ENCODE results near the gene ZNF267.
"Not testable (repeated sequence)": the region's sequence is repeated elsewhere in the genome, so short reads cannot be mapped to it uniquely, and the experiment has no call there.

The ZNF267 gene

DNA sequence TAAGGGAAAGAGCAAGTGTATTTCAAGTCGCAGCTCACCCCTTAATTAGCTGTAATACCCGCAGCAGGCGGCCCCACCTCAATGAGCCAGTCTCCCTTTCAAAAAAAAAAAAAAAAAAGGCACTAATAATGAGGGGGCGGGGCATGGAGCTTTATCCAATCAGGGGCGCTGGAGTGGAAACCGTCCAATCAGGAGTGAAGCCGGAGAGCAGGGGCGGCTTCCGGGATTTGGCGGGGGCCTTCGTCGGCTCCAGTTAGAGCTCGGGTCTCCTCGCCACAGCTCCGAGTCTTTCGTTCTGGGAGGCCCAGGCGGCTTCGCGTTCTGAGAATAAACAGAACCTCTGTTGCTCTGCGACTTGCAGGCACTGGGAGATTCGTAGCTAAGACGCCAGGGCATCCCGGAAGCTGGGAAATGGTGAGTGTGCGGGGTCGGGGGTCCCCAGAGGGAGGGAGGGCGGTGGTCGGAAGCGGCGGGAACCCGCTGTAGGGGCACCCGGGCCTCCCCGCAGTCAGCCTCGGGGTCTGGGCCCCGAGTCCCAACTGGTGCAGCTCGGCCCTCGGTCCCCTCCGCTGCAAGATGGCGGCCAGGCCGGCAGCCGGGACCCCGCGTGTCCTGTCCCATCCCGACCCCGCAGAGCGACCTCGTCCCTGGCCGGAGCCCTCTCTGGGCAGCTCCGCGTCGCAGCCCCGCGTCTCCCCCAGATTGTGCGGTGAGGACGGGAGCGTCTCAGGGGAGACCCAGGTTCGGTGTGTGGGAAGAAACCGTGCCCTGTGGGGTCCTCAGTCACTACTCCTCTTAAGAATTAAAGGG, at the start of gene ZNF267:
ZNF267 (plus strand) TSS at position 252 of the 810 bp plus-strand sequence; CDS start at position 412, 160 bp downstream.
- DNase-seq (ENCODE audit: low read depth in 2 of 2): peak; percentile 86 to 89

- DNase-seq (ENCODE audit: low read depth in 2 of 2): no peak
These were observed 40.6 kb upstream of the ZNF267 start for GRCh38 chr16:31833047-31833446.

DNA sequence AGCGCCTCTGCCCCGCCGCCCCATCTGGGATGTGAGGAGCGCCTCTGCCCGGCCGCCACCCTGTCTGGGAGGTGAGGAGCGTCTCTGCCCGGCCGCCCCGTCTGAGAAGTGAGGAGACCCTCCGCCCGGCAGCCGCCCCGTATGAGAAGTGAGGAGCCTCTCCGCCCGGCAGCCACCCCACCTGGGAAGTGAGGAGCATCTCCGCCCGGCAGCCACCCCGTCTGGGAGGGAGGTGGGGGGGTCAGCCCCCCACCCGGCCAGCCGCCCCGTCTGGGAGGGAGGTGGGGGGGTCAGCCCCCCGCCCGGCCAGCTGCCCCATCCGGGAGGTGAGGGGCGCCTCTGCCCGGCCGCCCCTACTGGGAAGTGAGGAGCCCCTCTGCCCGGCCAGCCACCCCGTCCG, 37.2 kb upstream of the ZNF267 start:
- not testable (repeated sequence) for DNase-seq (ENCODE audit: low read depth in 2 of 2)

DNA sequence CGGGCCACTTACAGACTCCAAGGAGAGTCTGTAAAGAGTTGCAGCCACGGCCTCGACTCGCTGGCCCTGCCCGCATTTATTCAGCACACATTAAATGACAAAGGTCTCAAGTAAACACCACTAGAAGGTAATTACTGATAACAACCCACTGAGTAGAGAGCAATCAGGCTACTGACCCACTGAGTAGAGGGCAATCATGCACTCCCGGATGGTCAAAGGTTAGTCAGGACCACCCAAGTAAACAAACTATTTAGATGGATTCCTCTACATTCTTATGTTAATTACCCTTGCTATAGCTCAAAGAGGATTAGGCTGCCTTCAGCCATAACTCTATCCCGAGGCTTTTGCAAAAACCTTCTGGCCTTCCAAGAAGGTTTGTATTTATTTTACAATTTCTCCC, 30.7 kb upstream of the ZNF267 start:
- DNase-seq (ENCODE audit: low read depth in 2 of 2): no peak

DNA sequence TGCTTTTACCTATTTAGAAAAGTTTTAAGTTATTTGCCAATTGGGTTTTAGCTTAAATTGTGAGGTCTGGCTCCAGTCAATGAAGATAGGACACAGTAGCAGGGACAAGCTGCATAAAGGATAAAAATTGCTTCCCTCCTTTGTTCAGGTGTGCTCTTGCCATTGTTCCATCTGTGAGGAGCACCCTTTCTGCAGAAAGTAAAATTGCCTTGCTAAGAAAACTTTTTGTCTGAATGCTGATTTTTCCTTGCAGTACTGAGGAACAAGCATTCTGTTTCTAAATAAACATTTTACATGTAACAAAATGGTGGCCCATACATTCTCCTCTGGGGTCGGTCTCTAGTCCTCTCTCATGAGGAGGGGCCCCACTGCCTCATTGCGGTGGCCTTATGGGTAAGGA, 25.0 kb upstream of the ZNF267 start:
- DNase-seq (ENCODE audit: low read depth in 2 of 2): not testable (repeated sequence)

- DNase-seq (ENCODE audit: low read depth in 2 of 2): no peak
These were observed 20.3 kb upstream of the ZNF267 start for GRCh38 chr16:31853291-31853690.

DNA sequence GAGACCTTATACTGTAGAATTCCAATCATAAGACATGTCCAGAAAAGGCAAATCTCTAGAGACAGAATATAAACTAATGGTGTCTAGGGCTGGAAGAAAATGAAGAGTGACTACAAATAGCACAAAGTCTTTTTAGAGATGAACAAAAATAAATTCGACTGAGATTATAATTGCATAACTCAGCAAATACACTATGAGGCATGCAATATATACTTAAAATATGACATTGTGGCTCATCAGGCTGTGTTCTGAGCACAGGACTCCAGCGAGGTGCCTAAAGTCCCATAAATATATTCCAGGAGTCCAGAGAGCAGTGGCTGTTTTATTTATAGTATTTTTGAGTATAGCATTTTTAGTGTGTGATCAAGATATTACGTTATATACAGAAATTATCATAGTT, 13.1 kb upstream of the ZNF267 start:
- no peak for DNase-seq (ENCODE audit: low read depth in 2 of 2)

DNA sequence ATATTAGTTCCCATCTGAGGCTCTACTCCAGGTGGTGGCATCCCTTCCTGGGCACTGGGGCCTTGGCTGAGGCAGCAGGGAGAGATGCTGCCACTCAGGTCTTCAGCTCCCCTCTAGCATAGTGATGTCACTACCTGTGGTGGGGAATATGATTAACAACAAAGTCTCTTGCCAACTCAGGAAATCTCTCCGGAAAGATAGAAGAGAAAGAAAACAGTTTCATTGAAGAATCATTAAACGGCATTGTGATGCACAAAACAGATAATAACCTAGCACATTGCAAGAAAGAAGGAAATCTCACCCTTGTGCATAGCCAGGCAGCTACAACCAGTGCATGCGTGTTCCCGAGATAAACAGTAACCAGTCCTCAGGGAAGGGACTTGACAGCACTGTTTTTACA, 12.2 kb upstream of the ZNF267 start:
- DNase-seq (ENCODE audit: low read depth in 2 of 2): no peak

DNA sequence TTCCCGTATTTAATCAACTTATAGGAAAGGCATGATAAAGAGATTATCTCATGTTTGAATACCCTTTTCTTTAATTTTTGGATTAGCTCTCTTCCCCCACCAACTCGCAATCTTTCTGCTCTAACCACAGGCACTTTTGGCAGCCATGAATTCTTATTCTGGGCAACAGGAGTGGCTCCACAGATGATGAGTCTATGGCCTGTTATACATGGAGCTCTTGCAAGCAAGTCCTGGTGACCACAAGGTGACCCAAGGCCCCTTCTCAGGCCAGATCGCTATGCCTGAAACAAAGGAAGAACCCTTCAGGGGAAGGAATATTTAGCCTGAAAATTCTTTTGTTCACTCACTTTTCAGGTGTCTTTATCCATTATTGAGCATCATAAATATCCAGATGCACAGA, 10.8 kb upstream of the ZNF267 start:
- DNase-seq (ENCODE audit: low read depth in 2 of 2): no peak

DNA sequence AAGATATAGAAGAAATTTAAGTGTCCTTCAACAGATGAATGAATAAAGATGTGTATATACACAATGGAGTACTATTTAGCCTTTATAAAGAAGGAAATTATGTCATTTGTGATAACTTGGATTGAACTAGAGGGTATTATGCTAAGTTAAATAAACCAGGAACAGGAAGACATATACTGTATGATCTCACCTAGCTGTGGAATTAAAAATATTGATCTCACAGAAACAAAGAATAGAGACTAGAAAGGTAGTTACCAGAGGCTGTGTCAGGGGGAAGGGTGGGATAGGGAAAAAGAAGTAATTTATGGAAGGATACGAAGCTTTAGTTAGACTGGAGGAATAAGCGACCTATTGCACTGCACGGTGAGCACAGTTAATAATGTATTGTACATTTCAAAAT, 5.4 kb upstream of the ZNF267 start:
- no peak for DNase-seq (ENCODE audit: low read depth in 2 of 2)

- DNase-seq (ENCODE audit: low read depth in 2 of 2): peak; percentile 73 to 78
These were observed 4.9 kb upstream of the ZNF267 start for GRCh38 chr16:31868691-31869167.

DNA sequence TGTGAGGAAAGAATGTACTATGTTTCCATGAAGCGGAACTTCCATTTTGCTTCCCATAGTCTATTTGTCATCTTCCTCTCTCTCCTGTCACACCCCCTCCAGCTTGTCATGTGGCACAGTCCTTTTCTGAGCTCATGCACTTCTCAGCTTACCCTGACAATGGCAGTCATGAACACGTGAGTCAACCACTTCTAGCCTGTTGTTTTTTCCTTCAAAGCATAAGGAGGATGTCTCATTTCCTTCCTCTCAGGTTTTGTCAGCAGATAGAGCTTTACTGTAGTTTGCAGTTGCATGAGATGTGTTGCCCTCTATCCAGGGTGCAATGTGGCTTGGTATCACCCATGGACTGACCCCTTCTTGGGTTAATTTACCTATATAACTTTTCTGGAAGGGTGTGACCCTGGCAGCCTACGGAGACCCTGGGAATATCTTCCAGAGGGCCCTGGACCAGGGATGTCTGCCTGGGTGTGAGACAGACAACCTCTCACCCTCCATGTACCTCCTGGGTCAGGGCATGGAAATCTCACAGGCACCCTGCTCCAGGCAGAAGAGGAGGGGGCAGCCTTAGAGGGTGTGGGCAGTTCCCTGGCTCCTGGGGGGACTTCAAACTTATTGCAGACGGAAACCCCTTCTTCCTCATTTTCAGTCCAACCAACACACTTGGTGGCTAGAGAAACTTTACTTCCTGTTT, 4.0 kb upstream of the ZNF267 start:
- DNase-seq (ENCODE audit: low read depth in 2 of 2): peak in 1 of 2 donors; percentile 65

DNA sequence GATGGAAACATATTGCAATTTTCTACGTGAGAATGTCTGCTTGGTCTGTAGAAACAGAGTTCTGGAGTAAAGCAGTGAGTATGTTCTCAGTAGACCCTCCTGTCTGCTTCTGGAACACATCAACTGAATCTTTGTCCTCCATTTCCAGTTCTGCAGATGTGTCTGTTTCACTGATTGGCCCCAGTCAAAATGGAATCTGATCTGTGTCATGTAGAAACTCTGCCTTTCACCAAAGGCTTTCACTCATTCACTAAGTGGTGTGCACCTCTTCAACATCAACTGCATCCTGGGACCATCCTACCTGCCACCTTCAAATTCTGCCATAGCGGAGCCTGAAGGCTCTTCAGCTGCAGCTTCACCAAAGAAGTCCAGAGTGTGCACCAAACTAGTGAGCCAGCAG, 2.8 kb upstream of the ZNF267 start:
- DNase-seq (ENCODE audit: low read depth in 2 of 2): no peak

DNA sequence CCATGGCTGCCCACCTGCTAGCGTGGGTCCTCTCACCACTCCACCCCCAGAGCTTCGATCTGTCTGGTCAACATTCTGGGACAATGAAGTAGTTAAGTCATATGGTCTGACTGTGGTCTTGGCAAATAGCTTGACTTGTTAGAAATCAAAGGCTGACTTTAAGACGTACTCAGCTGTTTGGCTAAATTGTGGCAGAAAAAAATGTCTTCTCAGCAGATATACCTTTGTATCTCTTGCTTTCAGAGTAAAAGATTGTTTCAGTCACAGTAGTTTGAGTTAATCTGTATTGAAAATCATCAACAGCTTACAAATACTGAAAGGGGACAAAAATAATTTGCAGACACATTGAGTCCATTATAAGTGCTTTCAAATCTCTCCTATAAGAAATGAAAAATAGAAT, 2.1 kb upstream of the ZNF267 start:
- no peak for DNase-seq (ENCODE audit: low read depth in 2 of 2)

DNA sequence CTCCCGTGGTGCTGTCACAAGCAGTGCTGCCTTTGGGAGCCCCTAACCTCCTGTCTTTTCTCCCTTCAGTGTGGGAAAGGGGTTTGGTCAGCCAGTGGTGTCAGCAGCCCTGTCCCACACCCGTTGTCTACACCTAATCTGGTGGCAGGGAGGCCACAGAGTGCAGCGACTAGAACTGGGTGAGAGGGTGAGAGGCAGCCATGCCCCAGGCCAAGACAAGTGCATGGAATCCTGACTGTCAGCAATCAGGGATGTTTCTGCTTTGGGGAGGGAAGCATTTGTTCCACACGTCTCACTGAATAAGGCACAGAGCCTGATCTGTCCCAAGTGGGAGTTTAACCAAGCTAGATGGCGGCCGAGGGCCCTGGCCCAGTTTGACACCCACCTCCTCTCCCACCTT, 1.4 kb upstream of the ZNF267 start:
- no peak for DNase-seq (ENCODE audit: low read depth in 2 of 2)

- DNase-seq (ENCODE audit: low read depth in 2 of 2): peak in 1 of 2 donors; percentile 33
These were observed 932 bp downstream of the ZNF267 start for GRCh38 chr16:31874366-31875111.

DNA sequence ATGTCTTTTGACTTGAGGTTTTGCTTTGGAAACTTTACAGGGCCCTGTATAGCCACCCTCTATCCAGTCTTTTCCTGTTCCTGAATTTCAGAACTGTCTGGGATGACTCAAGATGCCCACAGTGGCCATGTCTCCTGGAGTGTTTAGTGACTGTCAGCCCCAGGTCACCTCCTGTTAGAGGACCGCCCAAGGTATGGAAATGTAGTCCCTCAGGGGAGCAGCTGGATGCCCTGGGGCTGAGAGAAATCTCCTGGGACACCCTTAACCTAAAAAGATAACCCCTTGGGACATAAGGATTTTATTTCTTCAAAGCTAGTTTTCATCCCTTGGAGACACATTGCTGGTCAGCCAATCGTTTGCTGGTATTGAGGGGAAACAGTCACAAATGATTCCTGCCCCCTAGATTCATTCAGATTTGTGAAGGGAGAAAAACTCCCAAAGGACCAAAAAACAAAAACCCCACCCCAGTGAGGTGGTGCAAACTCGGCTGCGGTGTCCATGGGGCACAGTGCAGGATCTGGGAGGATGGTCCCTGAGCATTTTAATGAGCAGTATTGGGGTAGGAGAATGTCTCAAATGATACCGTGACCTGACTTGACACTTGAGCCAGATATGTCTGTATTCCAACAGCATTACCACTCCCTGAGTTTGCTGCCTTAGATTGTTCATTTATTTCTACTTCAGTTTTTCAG, 1.7 kb downstream of the ZNF267 start:
- no peak for DNase-seq (ENCODE audit: low read depth in 2 of 2)

- no peak for DNase-seq (ENCODE audit: low read depth in 2 of 2)
These were observed 2.4 kb downstream of the ZNF267 start for GRCh38 chr16:31875928-31876547.

DNA sequence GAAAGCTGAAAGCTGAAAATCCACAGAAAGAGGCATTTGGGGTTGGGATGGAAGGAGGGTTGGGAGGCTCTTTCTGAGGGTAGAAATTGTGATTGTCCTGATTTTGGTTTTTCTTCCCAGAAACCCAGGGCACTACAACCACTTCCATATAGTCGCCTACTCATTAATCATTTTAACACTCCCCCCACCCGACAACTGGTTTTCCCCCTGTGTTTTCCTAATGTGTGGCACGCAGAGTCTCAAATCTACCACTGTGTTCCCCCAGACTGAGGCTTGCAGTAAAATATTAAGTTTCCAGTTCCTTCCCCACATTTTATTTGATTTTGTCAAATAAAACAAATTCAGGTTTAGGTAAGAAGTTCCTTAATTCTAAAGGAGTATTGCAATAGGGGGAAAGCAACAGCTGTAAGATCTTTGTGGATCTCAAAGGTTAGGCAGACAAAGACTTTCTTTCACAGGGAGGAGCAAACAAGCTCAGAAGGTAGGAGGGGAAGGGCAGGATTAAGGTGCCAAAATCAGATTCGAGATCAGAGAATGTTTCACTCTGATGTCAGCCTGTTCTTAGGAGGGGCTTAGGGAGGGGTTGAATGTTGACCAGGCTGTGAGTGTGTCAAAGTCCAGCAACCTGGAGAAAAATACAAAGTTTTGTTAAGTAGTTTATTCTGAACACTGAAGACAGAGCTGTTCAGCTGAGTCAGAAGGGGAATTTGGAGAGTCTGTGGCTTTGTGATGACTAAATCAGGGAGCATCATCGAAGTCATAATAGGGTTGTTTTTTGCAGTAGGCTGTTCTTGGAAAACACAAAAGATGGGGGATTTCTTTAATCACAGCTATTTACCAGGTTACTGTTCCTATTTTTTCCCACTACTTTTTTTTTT, 3.6 kb downstream of the ZNF267 start:
- peak in 1 of 2 donors; percentile 59 for DNase-seq (ENCODE audit: low read depth in 2 of 2)
